Measurements from ENCODE around the gene ARFGAP1. TPM values are rescaled to one million over a fixed set of nuclear protein-coding genes. Genes with fewer than 3 reads are reported as not detected.

Gene ARFGAP1
- total and polyA plus RNA-seq, 2 of the 4 experiments (the other 2 are of a cell fraction): 59.1 to 194 TPM

GRCh38 chr20:63320616-63321147 is 48.1 kb downstream of the ARFGAP1 start:
- Histone ChIP-seq H2BK20ac (ENCODE audit: low read depth, low read length) (no peak overlapping the region), H2AK9ac (replicated peaks; ENCODE audit: low read depth, low read length, poor library complexity) (no peak overlapping the region), H3K56ac (ENCODE audit: extremely low read depth, insufficient read depth, low read length) (no peak overlapping the region), H4K8ac (ENCODE audit: low read depth in 2 of 2, low read length in 2 of 2) (no peak overlapping the region), H3K18ac (ENCODE audit: low read depth, low read length) (no peak overlapping the region), H3K4ac (ENCODE audit: low read depth, low read length) (no peak overlapping the region), H3K4me2 (ENCODE audit: low read depth, low read length) (no peak overlapping the region), H3K23ac (ENCODE audit: low read depth, low read length) (no peak overlapping the region), H3K4me3 (ENCODE audit: insufficient read depth, low read depth, low read length) (no peak overlapping the region), H2BK15ac (ENCODE audit: low read depth, low read length) (no peak overlapping the region), H3K14ac (replicated peaks; ENCODE audit: low read depth, low read length) (no peak overlapping the region), H3K9me1 (ENCODE audit: insufficient read depth, low read length) (no peaks in the 10 kb centered on the region), H4K91ac (ENCODE audit: insufficient read depth, low read depth, low read length) (no peak overlapping the region), H4K20me1 (ENCODE audit: insufficient read depth, low read length) (no peaks in the 10 kb centered on the region), H2BK5ac (ENCODE audit: low read depth, low read length, poor library complexity, severe bottlenecking) (no peak overlapping the region), H3K27ac (ENCODE audit: insufficient read depth, low read length) (no peak overlapping the region), H2AK5ac (ENCODE audit: low read depth, low read length) (no peak overlapping the region), H3K9me3 (ENCODE audit: control insufficient read depth, insufficient read depth, low read length) (no peaks in the 10 kb centered on the region), H3K27me3 (ENCODE audit: control insufficient read depth, insufficient read depth, low read length) (peaks cover 46% of the 10 kb centered on the region), H3K79me1 (ENCODE audit: low read depth in 1 of 2, low read length in 2 of 2) (no peaks in the 10 kb centered on the region), H3K9ac (ENCODE audit: low read depth, low read length) (no peak overlapping the region), H3K4me1 (ENCODE audit: control insufficient read depth, insufficient read depth, low read length) (peaks cover 7% of the 10 kb centered on the region; the same call in 1 of the 2 replicates), H3K36me3 (ENCODE audit: control insufficient read depth, insufficient read depth, low read length) (no peaks in the 10 kb centered on the region), H2AFZ (replicated peaks; ENCODE audit: low read length, poor library complexity) (no peak overlapping the region), H2BK120ac (ENCODE audit: low read depth, low read length) (no peak overlapping the region), H4K5ac (ENCODE audit: low read depth, low read length) (no peak overlapping the region)
- in situ Hi-C loops (cut with MboI; ENCODE audit: low sequenced_read_pairs) (no loop called here), dilution Hi-C loops (cut with HindIII; ENCODE audit: low sequenced_read_pairs, unreplicated experiment) (no loop called here), intact Hi-C loops (cut with micrococcal nuclease) (no loop called here)
- ATAC-seq (ENCODE audit: low read depth) (no peak), DNase-seq (no peak)
- ChIA-PET POLR2A (ENCODE audit: unreplicated experiment) (no interaction called here), CTCF (no interaction called here)
- BruUV-seq (replicated peaks): no TSS peak
- WGBS, 2 experiments (ENCODE audit: extremely low coverage in 2 of 2, insufficient read length in 1 of 2): 40% methylated on average over 9 of the region's 10 CpGs; no CpG with 5 or more reads in 1 of the 2 experiments
- no peak for TF ChIP-seq SMC3 (IDR thresholded peaks at IDR 0.05; ENCODE audit: low read depth, low read length)
